ENCODE data around the gene ZBTB20. TPM values are rescaled to one million over a fixed set of nuclear protein-coding genes. Genes with fewer than 3 reads are reported as not detected.

Gene ZBTB20
- total and polyA plus RNA-seq, 10 donors: 0.32 to 89.7 (median 71.8) TPM

- WGBS, 5 donors: 81 to 87% (median 84%) methylated on average over 1 of the region's 1 CpG
Observed at GRCh38 chr3:114722530-114722929, 424.6 kb downstream of the ZBTB20 start.

GRCh38 chr3:114721864-114722263, 425.2 kb downstream of the ZBTB20 start:
- Histone ChIP-seq H3K4me3 (no peak overlapping the region), H3K4me1 (peaks cover 0 to under 1% (median 0%) of the 10 kb centered on the region in 6 donors), H3K9me3 (no peaks in the 10 kb centered on the region), H3K36me3 (no peaks in the 10 kb centered on the region), H3K27ac (no peak overlapping the region), H3K27me3 (replicated peaks in 1 of 7) (no peaks in the 10 kb centered on the region)
- no peak for TF ChIP-seq POLR2A (IDR thresholded peaks at IDR 0.05)
- no peak for TF ChIP-seq CTCF (IDR thresholded peaks at IDR 0.05 in 8 of 11, conservative IDR thresholded peaks at IDR 0.05 in 3 of 11)
- TF ChIP-seq POLR2AphosphoS5 (IDR thresholded peaks at IDR 0.05): no peak
- intact Hi-C loops (cut with DNase I; ENCODE audit: low total_unique reads): no loop called here
- 68 to 79% (median 74%) methylated on average over 2 of the region's 2 CpGs for WGBS, 5 donors
- no peak for DNase-seq

More at GRCh38 chr3:114722530-114722929, 424.6 kb downstream of the ZBTB20 start:
- no peak overlapping the region for H3K4me3 ChIP-seq
- H3K27me3 ChIP-seq (replicated peaks in 1 of 7): no peaks in the 10 kb centered on the region
- H3K27ac ChIP-seq: no peak overlapping the region
- peaks cover 0 to 7% (median 5%) of the 10 kb centered on the region in 6 donors for H3K4me1 ChIP-seq
- TF ChIP-seq POLR2AphosphoS5 (IDR thresholded peaks at IDR 0.05): no peak
- TF ChIP-seq POLR2A (IDR thresholded peaks at IDR 0.05): no peak
- TF ChIP-seq CTCF (IDR thresholded peaks at IDR 0.05 in 8 of 11, conservative IDR thresholded peaks at IDR 0.05 in 3 of 11): no peak
- intact Hi-C loops (cut with DNase I; ENCODE audit: low total_unique reads): no loop called here
- DNase-seq: no peak
- H3K36me3 ChIP-seq: no peaks in the 10 kb centered on the region
- no peaks in the 10 kb centered on the region for H3K9me3 ChIP-seq

- Histone ChIP-seq H3K27ac (no peak overlapping the region), H3K36me3 (no peaks in the 10 kb centered on the region), H3K9me3 (no peaks in the 10 kb centered on the region), H3K27me3 (replicated peaks in 1 of 7) (no peaks in the 10 kb centered on the region), H3K4me3 (no peak overlapping the region), H3K4me1 (no peaks in the 10 kb centered on the region)
- DNase-seq: no peak
- intact Hi-C loops (cut with DNase I; ENCODE audit: low total_unique reads): no loop called here
- TF ChIP-seq POLR2A (IDR thresholded peaks at IDR 0.05): no peak
- TF ChIP-seq CTCF (IDR thresholded peaks at IDR 0.05 in 8 of 11, conservative IDR thresholded peaks at IDR 0.05 in 3 of 11): no peak
- no peak for TF ChIP-seq POLR2AphosphoS5 (IDR thresholded peaks at IDR 0.05)
- 59 to 78% (median 62%) methylated on average over 3 of the region's 3 CpGs for WGBS, 5 donors
Observed at GRCh38 chr3:114721209-114721608, 425.9 kb downstream of the ZBTB20 start.

GRCh38 chr3:114718898-114719210, 428.2 kb downstream of the ZBTB20 start:
- DNase-seq: no peak
- Histone ChIP-seq H3K27me3 (replicated peaks in 1 of 7) (no peaks in the 10 kb centered on the region), H3K36me3 (no peaks in the 10 kb centered on the region), H3K4me1 (no peaks in the 10 kb centered on the region), H3K4me3 (no peak overlapping the region), H3K27ac (no peak overlapping the region), H3K9me3 (no peaks in the 10 kb centered on the region)
- 61 to 83% (median 68%) methylated on average over 1 of the region's 1 CpG for WGBS, 5 donors
- intact Hi-C loops (cut with DNase I; ENCODE audit: low total_unique reads): no loop called here
- TF ChIP-seq POLR2AphosphoS5 (IDR thresholded peaks at IDR 0.05): no peak
- TF ChIP-seq POLR2A (IDR thresholded peaks at IDR 0.05): no peak
- no peak for TF ChIP-seq CTCF (IDR thresholded peaks at IDR 0.05 in 8 of 11, conservative IDR thresholded peaks at IDR 0.05 in 3 of 11)

Measured in spleen (tissue), 11 donors.